ENCODE measurements around the gene GPR63.

- TF ChIP-seq POLR2A (IDR thresholded peaks at IDR 0.05) (no peak), CTCF (IDR thresholded peaks at IDR 0.05) (no peak)
These were observed 55.7 kb downstream of the GPR63 start for GRCh38 chr6:96781557-96781956.

Data from body of pancreas (tissue), 4 donors.